AG09309 (cell line): ENCODE results near the gene NTN3.

ENCODE experiments used
- DNase-seq: peaks from one replicate; pipeline ENCODE4 v3.0.0-alpha.2; 2010; ENCODE audit warnings: low read depth
- H3K4me3 ChIP-seq: 2 replicates; pipeline ENCODE4 v1.5.1; 2011; ENCODE audit warnings: mild to moderate bottlenecking, low read depth, low read length, moderate library complexity; ENCODE audit not compliant: control insufficient read depth
- CTCF ChIP-seq: IDR thresholded peaks from 2 replicates; pipeline ENCODE4 v1.5.1; 2011; ENCODE audit warnings: mild to moderate bottlenecking, low read depth, low read length, inconsistent platforms; ENCODE audit not compliant: insufficient read depth, control insufficient read depth; ENCODE audit errors: missing control alignments

NTN3 gene

DNA sequence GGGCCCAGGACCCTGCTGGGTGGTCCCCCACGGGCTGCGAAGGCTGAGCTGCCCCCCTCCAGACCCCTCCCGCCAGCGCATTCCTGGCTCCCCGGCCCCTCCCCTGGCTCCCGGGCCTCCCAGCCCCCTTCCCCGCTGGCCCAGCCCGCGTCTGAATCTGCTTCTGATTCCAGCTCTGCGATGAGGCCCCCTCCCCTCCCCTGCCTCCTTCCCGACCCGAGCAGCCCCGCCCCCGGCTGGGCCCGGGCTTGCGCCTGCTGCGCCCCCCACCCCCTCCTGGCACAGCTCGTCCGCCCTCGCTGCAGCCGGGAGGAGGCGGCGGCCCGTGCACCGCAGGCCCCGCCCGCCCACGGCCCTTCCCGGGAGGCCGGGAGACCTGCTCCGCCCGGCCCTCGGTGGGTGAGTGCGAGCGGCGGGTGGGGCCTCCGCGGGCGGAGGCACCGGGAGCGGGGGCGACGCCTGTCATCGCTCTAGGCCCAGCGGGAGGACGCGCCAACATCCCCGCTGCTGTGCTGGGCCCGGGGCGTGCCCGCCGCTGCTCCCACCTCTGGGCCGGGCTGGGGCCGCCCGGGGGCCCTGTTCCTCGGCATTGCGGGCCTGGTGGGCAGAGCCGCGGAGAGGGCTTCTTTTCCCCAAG, at the start of gene NTN3:
TSS of gene NTN3 (plus strand) at position 282 of the 637 bp plus-strand sequence. CDS start 405 bp downstream, outside the sequence.
- DNase-seq: no peak
- no peak within 1 kb of the TSS; the same call in none of the 2 replicates for H3K4me3 ChIP-seq
- TF ChIP-seq CTCF: no peak

DNA sequence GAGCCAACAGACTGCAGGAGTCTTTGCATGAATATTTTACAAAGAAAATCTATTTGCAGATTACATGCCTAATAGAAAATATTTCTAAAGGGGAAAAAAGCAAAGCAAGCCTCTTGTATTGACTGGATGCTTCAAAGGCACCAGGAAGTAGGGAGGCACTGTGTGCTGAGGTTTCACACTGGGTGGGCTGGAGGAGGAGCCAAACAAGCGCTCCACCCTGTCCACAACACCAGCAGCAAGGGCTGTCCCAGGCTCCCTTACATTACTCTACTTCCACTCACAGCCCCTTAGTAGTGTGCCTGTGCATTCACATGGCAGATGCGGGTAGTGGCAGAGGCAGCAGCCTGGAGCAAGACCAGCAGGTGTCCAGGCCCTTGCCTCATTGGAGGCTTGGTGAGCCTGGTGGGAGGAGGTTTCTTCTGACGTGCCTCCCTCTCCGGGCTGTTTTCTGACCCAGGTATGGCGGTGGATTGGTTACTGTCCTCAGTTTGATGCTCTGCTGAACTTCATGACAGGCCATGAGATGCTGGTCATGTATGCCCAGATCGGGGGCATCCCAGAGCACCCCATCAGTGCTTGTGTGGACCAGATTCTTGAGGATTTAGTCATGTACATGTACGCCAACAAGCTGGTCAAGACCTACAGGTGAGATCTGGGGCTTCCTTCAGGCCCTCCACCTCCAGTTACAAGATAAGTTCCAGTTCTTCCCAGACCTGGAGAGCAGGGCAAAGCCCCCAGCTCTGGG, 48.8 kb upstream of the NTN3 start:
- no peak for DNase-seq
- H3K4me3 ChIP-seq: no peak overlapping the region
- no peak for TF ChIP-seq CTCF

DNA sequence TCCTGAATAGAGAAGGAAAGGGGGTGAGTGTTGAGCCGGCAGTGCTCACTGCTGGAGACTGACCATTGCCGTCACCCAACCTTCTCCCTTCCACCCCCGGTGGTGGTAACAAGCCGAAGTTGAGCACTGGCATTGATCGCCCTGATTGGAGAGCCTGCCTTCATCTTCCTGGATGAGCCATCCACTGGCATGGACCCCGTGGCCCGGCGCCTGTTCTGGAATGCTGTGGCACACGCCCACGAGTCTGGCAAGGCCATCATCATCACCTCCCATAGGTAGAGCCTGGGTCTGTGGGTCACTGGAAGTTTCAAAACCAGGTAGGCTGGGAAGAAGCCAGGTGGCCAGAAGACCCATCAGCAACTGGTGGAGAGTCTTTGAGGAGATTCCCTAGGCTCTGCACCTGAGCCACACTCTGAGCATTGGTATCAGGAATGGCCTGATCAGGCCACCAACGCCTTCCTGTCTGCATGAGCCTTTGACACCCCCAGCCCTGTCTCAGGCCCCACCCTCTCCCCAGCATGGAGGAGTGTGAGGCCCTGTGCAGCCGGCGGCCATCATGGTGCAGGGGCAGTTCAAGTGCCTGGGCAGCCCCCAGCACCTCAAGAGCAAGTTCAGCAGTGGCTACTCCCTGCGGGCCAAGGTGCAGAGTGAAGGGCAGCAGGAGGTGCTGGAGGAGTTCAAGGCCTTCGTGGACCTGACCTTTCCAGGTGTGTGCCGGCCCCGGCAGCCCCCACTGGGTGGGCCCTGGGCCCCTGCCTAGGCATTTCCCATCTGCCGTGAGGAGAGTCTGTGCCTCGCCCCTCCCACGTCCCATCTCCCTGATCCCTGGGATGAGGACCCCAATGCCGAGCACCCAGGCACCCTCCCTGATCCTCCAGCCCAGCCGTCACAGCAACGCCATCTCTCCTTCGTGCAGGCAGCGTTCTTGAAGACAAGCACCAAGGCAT, 46.8 kb upstream of the NTN3 start:
- no peak for TF ChIP-seq CTCF
- no peak overlapping the region for H3K4me3 ChIP-seq
- no peak for DNase-seq

- no peak for DNase-seq
- no peak for TF ChIP-seq CTCF
- no peak overlapping the region for H3K4me3 ChIP-seq
These were observed 46.0 kb upstream of the NTN3 start for GRCh38 chr16:2425008-2425518.

DNA sequence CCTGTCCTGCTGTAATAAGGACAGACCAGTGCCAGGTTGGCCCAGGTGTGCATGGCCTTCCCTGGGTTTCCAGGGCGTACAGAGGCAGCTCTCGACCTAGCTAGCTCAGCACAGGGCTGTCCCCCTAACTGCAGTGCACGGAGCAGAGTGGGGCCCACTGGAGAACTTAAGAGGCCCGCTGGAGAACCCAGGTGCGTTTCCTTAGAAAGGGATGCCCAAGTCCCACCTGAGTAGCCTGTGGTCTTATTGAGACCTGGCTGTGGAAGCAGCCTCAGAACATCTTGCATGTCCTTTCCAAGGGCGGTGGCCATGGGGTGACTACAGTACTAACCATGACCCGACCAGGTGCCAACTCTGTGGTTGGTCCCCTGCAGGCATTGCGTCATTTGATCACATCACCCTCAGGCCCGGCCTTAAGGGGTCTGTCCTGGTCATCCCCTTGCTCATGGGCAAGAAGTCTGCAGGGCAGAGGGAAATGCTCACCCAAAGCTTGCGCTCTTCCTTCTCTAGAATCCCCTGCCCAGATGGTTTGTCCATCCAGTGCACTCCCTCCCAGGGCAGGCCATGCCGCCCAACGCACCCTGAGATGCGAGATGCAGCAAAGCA, 45.2 kb upstream of the NTN3 start:
- no peak overlapping the region for H3K4me3 ChIP-seq
- TF ChIP-seq CTCF: no peak

GRCh38 chr16:2426941-2427361, 44.1 kb upstream of the NTN3 start:
- no peak for TF ChIP-seq CTCF
- no peak for DNase-seq

More for the DNA sequence above, 45.2 kb upstream of the NTN3 start:
- DNase-seq: no peak

More at GRCh38 chr16:2426941-2427361, 44.1 kb upstream of the NTN3 start:
- no peak overlapping the region for H3K4me3 ChIP-seq
